Endometrial microvascular endothelial cells (primary cell): ENCODE measurements around the gene PCID2. TPM values are rescaled to one million over a fixed set of nuclear protein-coding genes. Genes with fewer than 3 reads are reported as not detected.

Experiments used
- in situ Hi-C: cut with HindIII; loops from 2 replicates; pipeline ENCODE4 v1.10.0; 2017; ENCODE audit warnings: low sequenced_read_pairs, low pct_unique_long_range_greater_than_20kb; ENCODE audit errors: inconsistent ontology term
- total RNA-seq: library from RNA; depleted of rRNA; stranded (reverse); fragments of >200 nt; gene quantifications from one replicate; pipeline ENCODE4 v1.2.3, GENCODE V29; 2015; ENCODE audit errors: inconsistent ontology term

Gene PCID2
- total RNA-seq, 1 donor from 2014 or later, result 109 TPM

DNA sequence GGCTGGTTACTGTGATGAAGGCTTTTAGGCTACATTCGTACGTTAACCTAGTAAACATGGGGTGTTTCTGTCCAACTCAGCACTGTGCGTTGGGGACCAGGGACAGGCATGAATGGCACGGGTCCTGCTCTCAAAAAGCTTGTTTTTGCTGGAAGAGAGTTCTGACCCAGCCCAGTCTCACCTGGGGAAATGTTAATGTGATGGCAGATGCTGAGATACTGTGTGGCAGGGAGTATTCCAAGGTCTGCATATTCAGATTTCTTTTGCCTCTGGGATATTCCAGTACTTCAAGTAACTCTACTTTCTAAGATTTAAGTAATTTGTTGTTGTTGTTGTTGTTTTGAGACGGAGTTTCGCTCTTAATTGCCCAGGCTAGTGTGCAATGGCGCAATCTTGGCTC, 14.6 kb upstream of the PCID2 start:
- in situ Hi-C loops, result no loop called here

DNA sequence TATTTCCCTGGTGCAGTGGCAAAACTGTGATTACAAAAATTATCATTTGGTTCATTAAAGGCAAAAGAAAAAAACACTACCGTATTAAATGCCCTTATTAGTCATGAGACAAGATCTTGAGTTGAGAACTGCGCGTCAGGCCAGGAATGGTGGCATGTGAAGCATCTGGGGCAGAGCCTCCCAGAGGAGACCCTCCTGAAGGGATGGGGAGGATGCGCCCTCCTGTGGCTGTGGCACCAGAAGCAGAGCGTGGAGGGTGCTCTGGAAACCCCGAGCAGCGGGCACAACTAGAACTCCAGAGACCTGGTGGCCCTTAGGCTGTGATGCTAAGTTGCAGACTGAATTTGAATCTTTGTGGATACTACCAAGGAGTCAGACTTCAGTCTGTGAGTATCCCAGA, 12.4 kb upstream of the PCID2 start:
- in situ Hi-C loops, result no loop called here

DNA sequence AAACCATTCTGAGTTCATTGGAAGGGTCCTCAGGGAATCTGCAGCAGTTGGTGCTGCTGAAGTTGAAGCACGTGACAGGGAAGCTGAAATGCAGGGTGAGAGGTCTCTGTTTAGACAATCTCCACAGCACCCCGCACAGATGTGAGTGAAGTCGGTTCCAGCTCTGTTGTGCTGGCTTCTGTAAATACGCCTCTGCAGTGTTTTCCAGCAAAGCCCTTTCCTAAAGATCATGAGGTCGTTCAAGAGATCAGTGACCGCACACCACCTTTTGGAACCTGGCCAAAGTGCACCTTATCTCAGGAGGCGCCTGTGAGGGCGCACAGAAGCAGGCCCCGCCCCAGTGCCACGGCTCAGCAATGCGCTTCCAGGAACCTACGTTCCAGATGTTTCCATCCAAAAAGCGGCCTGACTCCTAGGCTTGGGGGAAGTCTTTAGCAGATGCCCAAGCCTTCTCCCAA, 11.7 kb upstream of the PCID2 start:
- in situ Hi-C loops, result no loop called here

DNA sequence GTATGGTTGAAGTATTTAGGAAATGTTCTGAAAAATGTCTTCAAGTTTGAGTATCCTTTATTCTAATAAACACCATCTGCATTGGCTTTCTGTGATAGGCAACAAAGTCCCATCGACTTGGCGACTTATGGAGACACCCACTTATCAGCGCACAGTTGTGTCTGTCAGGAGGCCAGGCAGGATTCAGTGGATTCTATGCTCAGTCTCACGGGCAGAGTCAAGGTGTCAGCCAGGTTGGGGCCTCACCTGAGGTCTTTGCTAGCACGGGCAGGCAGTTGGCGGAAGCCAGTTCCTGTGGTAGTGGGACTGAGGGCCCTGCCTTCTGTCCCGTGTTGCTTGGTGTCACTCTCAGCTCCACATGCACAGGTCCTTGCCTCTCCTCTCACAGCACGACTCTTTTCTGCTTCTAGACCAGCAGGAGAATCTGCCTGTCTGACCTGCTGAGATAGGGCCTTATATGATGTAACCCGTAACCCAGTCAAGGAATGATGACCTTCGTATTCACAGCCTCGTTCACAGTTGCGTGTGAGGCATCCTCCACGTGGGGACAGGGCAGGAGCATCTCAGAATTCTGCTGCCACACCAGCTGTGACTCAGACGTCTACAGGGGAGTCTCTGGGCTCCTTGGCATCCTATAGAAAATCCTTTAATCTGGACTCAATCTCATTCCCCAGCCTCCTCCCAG, 10.9 kb upstream of the PCID2 start:
- in situ Hi-C loops, result no loop called here

DNA sequence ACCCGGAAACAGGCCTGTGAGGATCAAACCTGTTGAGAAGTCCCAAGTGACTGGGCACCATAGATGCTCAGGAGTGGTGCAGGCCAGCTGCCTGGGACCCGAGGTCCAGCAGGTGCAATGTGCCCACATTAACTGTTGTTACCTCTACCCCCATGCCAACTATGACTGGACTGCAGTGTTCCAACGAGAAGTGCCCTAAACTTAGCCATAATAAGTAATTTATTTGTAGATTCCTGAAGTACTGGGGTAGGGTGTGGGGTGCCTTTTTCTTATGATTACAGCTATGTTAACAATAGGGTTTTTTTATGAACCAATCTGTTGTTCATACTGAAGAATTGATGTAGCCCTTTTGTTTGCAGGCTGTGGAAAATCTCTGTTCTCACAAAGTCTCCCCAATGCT, 10.1 kb upstream of the PCID2 start:
- in situ Hi-C loops, result no loop called here

DNA sequence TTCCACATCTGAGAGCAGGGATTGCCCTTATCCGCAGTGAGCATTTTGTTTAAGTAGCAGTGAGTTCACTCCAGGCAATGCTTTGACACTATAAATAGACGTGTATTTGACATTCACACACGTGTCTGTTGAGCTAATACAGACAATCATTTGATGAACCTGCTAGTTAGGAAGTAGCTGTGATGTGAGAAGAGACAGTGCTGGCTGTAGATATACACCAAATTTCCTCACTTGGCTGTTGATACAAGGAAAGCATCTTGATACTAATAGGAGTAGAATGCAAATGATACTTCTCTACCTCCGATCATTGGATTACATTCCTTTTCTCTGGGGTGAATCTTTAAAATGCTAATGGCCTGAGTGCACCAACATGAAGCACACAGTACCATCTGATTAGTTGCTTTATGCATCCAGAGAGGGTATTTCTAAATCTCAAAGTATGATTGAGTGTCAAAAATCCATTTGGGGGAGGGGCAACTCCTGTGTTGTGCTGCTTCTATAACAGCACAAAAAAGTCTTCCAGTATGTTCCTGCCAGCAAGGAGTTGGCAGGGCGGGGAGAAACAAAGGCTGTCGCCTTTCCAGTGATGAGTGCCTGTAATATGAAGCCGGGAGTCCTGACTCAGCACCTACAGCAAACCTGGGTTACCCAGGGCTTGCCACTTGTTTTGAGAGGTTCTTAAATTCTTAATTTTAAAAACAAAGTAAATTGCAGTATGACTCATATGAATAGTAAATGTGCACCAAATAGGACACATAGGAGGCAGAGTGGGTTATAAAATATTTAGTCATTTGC, 8.0 kb upstream of the PCID2 start:
- in situ Hi-C loops, result no loop called here

DNA sequence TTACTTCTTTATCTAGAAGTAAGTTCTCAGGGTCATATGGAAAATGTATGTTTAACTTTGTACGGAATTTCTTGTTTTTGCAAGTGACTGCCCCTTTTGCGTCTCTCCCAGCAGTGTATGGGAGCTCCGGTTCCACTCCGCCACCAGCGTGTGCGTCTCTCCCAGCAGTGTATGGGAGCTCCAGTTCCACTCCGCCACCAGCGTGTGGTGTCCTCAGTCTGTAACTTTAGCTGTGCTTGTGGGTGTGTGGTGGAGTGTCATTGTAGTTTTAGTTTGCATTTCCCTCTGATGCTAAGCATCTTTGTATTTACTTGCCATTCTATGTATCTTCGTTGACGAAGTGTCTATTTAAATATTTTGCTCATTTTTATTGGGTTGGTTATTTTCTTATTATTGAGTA, 3.3 kb upstream of the PCID2 start:
- in situ Hi-C loops, result no loop called here

DNA sequence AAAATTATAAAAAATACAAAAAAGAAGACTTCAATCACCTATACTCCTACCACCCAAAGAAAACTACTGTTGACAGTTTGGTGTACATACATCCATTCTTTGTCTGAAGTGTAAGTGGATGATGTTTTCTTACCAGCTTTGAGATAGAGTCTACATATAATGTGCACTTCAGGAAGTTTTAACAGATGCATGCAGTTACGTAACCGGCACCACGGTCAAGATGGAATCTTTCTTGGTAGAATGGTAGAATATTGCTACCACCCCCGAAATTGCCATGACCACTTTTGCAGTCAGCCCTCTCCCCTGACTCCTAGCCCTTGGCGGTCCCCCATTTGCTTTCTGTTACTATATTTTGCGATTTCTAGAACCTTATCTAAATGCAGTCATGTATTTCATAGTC, 2.4 kb upstream of the PCID2 start:
- in situ Hi-C loops, result no loop called here

DNA sequence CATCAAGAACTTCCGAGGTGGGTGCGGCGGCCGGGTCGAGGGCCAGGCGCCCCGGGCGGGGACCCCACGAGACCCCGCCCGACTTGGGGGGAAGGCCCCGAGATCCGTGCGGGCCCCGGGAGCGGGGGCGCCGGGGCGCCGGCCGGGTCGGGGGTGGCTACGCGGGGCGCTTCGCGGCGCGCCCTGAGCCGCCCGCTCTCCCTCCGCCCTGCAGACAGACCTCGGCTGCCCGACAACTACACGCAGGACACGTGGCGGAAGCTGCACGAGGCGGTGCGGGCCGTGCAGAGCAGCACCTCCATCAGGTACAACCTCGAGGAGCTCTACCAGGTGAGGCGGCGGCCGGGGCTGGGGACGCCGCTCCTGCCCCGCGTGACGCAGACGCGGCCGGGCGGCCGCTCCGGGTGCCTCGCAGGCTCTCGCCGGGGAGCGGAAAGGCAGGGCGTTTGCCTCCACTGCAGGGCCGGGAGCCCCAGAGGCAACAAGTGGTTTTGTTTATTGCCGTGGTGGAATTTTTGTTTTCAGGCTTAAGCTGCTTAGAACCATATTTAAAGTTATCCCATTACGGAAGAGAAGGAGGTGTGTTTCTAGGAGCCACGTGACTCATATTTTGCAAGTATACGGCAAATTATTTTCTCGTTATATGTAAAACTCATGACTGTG, 1.4 kb upstream of the PCID2 start:
- in situ Hi-C loops, result no loop called here

DNA sequence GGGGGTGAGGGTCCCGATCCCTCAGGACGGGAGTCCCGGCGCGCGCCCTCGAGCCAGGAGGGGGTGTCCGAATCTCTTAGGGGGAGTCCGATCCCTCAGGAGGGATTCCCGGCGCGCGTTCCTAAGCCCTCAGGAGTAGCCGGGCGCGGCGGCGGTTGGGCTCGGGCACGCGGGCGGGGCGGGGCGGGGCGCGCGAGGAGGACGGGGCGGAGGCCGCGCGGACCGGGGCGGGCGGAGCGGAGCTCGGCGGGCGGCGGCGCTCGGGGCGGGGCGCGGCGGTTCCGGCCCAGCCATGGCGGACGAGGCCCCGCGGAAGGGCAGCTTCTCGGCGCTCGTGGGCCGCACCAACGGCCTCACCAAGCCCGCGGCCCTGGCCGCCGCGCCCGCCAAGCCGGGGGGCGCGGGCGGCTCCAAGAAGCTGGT, 878 bp upstream of the PCID2 start, which contains the start of gene CUL4A:
CUL4A (plus strand) TSS at position 278 of the 423 bp plus-strand sequence; CDS start at position 293, 15 bp downstream.
- in situ Hi-C loops, result no loop called here

DNA sequence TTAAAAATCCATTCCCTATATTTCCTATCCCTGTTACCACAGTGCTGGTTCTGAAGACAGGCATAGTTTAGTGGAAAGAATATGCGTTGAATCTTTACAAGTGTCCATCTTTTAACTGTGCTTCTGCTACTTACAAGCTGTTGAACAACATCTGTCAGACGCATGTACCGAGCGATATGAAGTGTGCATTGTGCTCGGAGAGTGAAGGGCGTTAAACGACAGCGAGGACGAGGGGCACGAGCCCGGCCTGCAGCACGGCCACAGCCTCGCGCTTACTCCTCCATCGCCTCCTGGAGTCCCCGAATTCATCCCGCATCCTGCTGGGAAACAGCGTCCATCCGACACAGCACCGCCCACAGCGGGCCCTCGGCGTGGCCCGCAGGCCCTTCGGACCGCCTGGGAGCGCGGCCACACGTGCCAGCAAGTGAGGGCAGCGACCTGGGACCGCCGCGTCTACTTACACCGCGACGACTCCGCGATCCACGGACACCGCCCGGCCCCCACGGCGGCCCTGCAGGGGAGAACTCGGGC, 514 bp downstream of the PCID2 start:
- in situ Hi-C loops, result no loop called here

DNA sequence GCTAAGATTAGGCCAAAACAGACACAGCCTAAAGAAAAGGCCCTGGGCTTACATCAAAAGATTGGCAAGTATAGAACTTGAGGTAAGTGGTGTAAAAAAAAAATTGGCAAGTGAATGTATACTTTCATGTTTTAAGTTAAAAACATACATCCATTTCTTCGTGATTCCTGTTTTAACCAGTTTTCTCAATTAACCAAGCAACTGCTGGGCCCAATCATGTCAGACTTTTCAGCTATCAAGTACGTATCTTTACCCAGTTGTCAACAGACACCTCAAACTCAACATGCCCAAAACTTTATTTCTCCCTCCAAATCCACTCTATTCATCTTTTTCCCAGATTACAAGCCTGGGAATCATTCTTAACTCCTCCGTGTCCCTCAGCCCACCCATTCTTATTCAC, 1.0 kb downstream of the PCID2 start:
- in situ Hi-C loops, result no loop called here

DNA sequence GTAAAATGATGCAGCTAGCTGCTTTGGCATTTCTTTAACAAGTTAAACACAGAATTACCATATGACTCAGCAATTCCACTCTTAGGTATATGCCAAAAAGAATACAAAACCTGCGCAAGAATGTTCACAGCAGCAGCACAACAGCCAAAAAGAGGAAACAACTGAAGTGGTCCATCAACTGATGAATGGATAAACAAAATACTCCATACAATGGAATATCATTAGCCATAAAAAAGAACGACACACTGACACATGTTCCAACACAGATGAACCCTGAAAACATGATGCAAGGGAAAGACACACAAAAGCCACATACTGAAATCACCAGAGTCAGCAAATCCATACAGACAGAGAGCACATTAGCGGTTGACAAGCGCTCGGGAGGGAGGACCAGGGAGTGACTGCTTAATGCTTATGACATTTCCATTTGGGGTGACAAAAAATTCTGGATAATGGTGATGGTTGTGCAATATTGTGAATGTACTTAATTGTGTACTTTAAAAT, 3.0 kb downstream of the PCID2 start:
- in situ Hi-C loops, result no loop called here

DNA sequence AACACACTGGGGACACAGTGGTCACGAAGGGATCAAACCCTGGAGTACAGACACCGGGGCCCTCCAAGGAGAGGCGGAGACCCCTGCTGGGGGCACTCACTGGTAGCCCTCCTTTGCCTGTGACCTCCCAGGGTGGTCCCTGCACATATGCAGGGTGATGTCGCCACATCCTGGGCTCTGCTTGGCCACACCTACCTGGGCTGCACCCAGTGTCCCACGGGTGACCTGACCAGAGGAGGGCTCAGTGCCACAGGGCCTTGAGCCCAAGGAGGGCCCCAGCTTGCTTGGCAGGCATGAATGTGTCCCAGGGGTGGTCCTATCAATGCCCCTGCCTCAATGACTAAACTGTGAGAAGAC, 4.1 kb downstream of the PCID2 start:
- in situ Hi-C loops, result no loop called here

DNA sequence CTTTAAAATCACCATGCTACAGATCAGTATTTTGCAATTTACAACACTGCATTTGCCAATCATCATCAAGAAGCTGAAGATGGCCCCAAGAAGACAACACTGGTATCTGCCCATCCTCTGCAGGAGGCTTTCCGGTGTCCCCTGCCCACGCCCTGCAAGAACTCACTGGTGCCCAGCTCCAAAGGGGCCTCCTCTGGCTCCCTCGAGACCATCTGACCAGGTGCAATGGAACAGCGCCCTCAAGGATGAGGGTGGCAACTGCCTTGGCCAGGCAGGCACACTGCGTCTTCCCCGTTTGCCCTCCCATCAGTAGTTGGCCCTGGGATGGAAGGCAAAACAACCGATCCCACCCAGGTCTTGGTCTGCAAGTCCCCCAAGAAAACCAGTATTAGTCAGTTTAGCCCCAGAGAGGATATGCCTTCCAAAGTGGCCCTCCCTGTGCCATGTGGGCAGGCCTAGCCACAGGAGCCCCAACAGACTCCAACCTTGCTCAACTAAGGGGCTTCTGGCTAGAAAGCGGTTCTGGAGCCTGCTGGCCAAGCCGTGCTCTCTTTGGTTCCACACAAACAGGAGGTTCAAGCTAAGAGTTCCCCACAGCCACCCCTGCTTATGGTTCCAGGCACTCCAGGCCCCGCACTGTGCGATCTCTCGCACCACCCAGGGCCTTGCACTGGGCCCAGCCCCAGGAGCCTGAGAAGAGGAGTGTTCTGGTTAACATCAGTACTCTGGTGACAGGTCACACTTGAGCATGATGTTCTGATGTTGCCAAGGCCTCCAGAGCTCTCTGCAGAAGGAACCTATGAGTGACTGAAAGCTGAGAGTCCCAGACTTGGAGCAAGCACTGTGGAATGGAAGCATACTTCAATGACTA, 4.7 kb downstream of the PCID2 start:
- in situ Hi-C loops, result no loop called here

DNA sequence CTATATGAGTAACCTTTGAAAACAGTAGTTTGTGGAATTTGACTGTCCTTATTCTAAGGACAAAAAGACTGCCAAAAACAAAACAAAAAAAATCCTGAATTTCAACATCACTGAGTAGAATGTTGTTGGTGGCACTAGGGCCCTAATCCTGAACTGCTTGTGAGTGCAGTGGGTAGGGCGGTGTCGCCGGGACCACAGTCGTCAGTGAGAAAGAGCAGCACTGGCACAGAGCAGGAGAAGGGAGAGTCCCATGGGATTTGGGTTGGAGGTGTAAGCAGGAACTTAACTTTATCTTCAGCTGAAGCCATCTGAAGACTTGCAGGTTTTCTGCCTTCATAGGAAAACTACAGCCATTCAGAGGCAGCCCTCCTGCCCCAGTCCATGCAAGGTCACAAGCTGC, 5.6 kb downstream of the PCID2 start:
- in situ Hi-C loops, result no loop called here

DNA sequence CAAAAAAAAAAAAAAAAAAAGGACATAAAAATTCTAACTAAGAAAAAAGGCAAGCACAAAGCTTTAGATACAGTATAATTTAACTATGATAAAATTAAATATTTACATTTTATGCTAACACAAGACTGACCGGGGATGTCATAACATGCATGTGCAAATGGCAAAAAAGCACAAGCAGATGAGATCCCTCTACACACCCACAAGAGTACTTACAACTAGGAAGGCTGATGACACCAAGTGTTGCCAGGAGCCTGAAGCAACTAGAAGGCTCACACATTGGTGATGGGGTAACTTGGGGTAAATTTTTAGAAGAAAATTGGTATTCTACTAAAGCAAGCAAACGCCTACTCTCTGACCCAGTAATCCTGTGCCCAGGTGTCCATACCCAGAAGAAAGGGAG, 6.7 kb downstream of the PCID2 start:
- in situ Hi-C loops, result no loop called here

DNA sequence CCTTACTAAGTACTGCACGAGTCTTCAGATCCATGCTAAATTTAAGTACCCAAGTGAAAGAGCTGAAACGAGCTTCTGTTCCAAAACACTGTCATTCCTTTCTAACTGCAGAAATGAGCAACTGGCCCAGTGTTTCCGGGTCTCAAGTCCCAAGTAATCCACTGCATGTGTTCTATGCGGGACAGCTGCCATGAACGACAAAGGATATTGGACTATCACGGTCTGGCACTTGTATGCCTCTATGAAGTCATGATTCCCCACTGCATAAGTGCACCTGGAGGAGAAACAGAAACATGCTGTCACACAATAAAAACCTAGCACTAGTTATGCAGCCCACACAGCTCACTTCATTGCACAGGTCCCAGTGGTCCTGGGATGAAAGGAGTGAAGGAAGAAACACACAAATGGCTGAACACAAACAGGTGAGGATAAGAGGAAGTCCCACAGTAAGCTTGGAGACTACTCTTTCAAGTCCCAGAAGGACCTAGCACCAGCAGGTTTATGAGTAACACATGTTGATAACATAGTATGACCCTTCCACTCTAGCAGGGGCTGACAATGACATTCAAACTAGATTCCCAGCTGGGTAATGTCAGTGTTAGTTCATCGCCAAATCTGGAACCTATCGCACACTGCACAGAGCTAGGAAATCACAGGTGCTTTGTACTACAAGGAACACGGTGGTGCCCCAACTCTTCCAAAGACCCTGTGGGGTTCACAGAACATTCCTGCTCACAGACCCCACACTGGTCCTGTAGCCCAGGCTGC, 11.3 kb downstream of the PCID2 start:
- in situ Hi-C loops, result no loop called here
